Endothelial cell of umbilical vein (primary cell): ENCODE results near the gene ANKRD34A. TPM values are rescaled to one million over a fixed set of nuclear protein-coding genes. Genes with fewer than 3 reads are reported as not detected.

Experiments used
- BruUV-seq: library from RNA; stranded (reverse); fragments of 400-500 nt; replicated peaks from 2 replicates; lab custom pipeline; 2021; lab: Mats Ljungman, UMichigan
- CTCF ChIA-PET: fragments of 300-600, 350-600 bp; sonication (Branson Sonifier 250); formaldehyde crosslinking; loops from one replicate; lab custom pipeline; 2021; ENCODE audit warnings: antibody characterized with exemption, inconsistent platforms; lab: Charles Lee
- POLR2A ChIA-PET: fragments of 300-600, 350-600 bp; sonication (Branson Sonifier 250); formaldehyde crosslinking; loops from one replicate; lab custom pipeline; 2021; ENCODE audit warnings: antibody characterized with exemption, inconsistent platforms; lab: Charles Lee
- DNase-seq: peaks from one replicate; pipeline ENCODE4 v3.0.0-alpha.2; 2011; ENCODE audit warnings: low read depth, low spot score
- FAIRE-seq: peaks from 2 replicates; lab custom pipeline; 2011; peaks lifted over from hg19 to GRCh38; lab: Jason Lieb, UNC
- H2AFZ ChIP-seq: 2 replicates; pipeline ENCODE4 v1.6.0; 2012; ENCODE audit warnings: low read depth, low read length, control low read depth, inconsistent platforms
- H3K27ac ChIP-seq: 2 replicates; pipeline ENCODE4 v1.5.1; 2011; ENCODE audit warnings: low read depth, mild to moderate bottlenecking, control low read depth, low read length, moderate library complexity; ENCODE audit not compliant: insufficient read depth
- H3K27me3 ChIP-seq, 2 experiments: 2 replicates each; pipeline versions ENCODE4 v1.6.0 to v1.6.1; 2011; ENCODE audit warnings: low read length in 2 of 2, mixed read lengths in 1 of 2; ENCODE audit not compliant: control insufficient read depth in 2 of 2, insufficient read depth in 2 of 2
- H3K36me3 ChIP-seq, 2 experiments: 2 replicates in 1 of 2; 3 replicates in 1 of 2; pipeline ENCODE4 v1.5.1; 2011; ENCODE audit warnings: low read length in 2 of 2, mild to moderate bottlenecking in 1 of 2, moderate library complexity in 1 of 2; ENCODE audit not compliant: control insufficient read depth in 2 of 2, insufficient read depth in 2 of 2; ENCODE audit errors: extremely low read depth in 1 of 2
- H3K4me1 ChIP-seq: 3 replicates; pipeline ENCODE4 v1.5.1; 2011; ENCODE audit warnings: mild to moderate bottlenecking, low read length; ENCODE audit not compliant: control insufficient read depth, insufficient read depth; ENCODE audit errors: extremely low read depth
- H3K4me2 ChIP-seq: 2 replicates; pipeline ENCODE4 v1.6.1; 2011; ENCODE audit warnings: low read length, control low read depth, mixed read lengths; ENCODE audit not compliant: insufficient read depth
- H3K4me3 ChIP-seq, 3 experiments: fragments of 200-600 bp in 1 of 3; sonication (generic), shearing (Covaris generic) in 1 of 3; replicated peaks in 1 of 3; 2 replicates each; pipeline ENCODE4 v1.5.1; 2011 to 2016; ENCODE audit warnings: control low read depth in 3 of 3, low read length in 3 of 3, mild to moderate bottlenecking in 2 of 3, inconsistent platforms in 1 of 3, low read depth in 1 of 3, moderate library complexity in 1 of 3; ENCODE audit not compliant: insufficient read depth in 1 of 3
- H3K79me2 ChIP-seq: 2 replicates; pipeline ENCODE4 v1.6.0; 2012; ENCODE audit warnings: low read length, inconsistent platforms; ENCODE audit not compliant: control insufficient read depth, insufficient read depth
- H3K9ac ChIP-seq: replicated peaks from 2 replicates; pipeline ENCODE3; 2011; ENCODE audit warnings: low read length, control low read depth; ENCODE audit not compliant: insufficient read depth; ENCODE audit errors: extremely low read depth
- H3K9me1 ChIP-seq: replicated peaks from 3 replicates; pipeline ENCODE4 v1.6.0; 2011; ENCODE audit warnings: mild to moderate bottlenecking, low read length; ENCODE audit not compliant: control insufficient read depth, insufficient read depth; ENCODE audit errors: extremely low read depth
- H3K9me3 ChIP-seq: replicated peaks from 2 replicates; pipeline ENCODE4 v1.5.1; 2012; ENCODE audit warnings: low read length, inconsistent platforms; ENCODE audit not compliant: control insufficient read depth, insufficient read depth
- H4K20me1 ChIP-seq: replicated peaks from 2 replicates; pipeline ENCODE3; 2011; ENCODE audit warnings: mild to moderate bottlenecking, low read length; ENCODE audit not compliant: control insufficient read depth, insufficient read depth; ENCODE audit errors: extremely low read depth
- CTCF ChIP-seq, 2 donors: IDR thresholded peaks; 1 replicate in 1 of 2; 2 replicates in 1 of 2; pipeline ENCODE4 v1.5.1; 2011; ENCODE audit warnings: low read length in 2 of 2, mild to moderate bottlenecking in 2 of 2, moderate library complexity in 2 of 2, control low read depth in 1 of 2, inconsistent platforms in 1 of 2, low read depth in 1 of 2; ENCODE audit not compliant: insufficient read depth in 1 of 2; ENCODE audit errors: extremely low read depth in 1 of 2
- EZH2 ChIP-seq: IDR thresholded peaks from 2 replicates; pipeline ENCODE4 v1.6.1; 2012; ENCODE audit warnings: borderline replicate concordance, low read depth, mild to moderate bottlenecking, moderate library complexity, low read length, inconsistent platforms; ENCODE audit not compliant: severe bottlenecking
- FOS ChIP-seq: IDR thresholded peaks from 2 replicates; pipeline ENCODE4 v1.6.1; 2011; ENCODE audit warnings: mild to moderate bottlenecking, low read length, moderate library complexity, borderline replicate concordance; ENCODE audit not compliant: insufficient read depth
- GATA2 ChIP-seq: IDR thresholded peaks from 2 replicates; pipeline ENCODE4 v1.7.0; 2011; ENCODE audit warnings: low read depth, mild to moderate bottlenecking, moderate library complexity, mixed read lengths, low read length; ENCODE audit not compliant: insufficient read length, insufficient read depth
- JUN ChIP-seq: IDR thresholded peaks from 2 replicates; pipeline ENCODE4 v1.6.1; 2011; ENCODE audit warnings: borderline replicate concordance, low read depth; ENCODE audit not compliant: insufficient read length, insufficient read depth
- MAX ChIP-seq: IDR thresholded peaks from 2 replicates; pipeline ENCODE4 v1.6.1; 2011; ENCODE audit not compliant: insufficient read depth, insufficient read length
- MYC ChIP-seq: IDR thresholded peaks from one replicate; pipeline ENCODE4 v1.6.1; 2011; ENCODE audit warnings: mild to moderate bottlenecking, low read depth, low read length
- POLR2A ChIP-seq: IDR thresholded peaks from 2 replicates; pipeline ENCODE4 v1.6.1; 2012; ENCODE audit warnings: low read depth, mild to moderate bottlenecking, control low read depth, low read length
- POLR2AphosphoS5 ChIP-seq: IDR thresholded peaks from 2 replicates; pipeline ENCODE4 v1.6.1; 2012; ENCODE audit warnings: low read depth, mild to moderate bottlenecking, control low read depth, low read length, moderate library complexity; ENCODE audit not compliant: insufficient read depth
- dilution Hi-C: fragments of 300-500 bp; cut with MboI; formaldehyde crosslinking; loops from one replicate; pipeline ENCODE4 v1.15.0; 2019; ENCODE audit warnings: low sequenced_read_pairs; ENCODE audit not compliant: extremely low pct_ligation_motif_present
- intact Hi-C: fragments of 100-400 bp; cut with micrococcal nuclease; formaldehyde crosslinking; loops from one replicate; pipeline ENCODE4 v1.10.0; 2022
- polyA plus RNA-seq, 4 experiments: library from polyadenylated mRNA; depleted of rRNA in 3 of 4; stranded (reverse) in 3 of 4; unstranded in 1 of 4; fragments of >200 nt; gene quantifications; 2 replicates each; pipeline versions ENCODE4 v1.2.1 to v1.2.3, GENCODE V29; 2011 to 2012; ENCODE audit warnings: missing spikeins in 1 of 4
- total RNA-seq: library from RNA; stranded (reverse); gene quantifications from 2 replicates; pipeline ENCODE4 v1.2.3, GENCODE V29; 2021

Gene ANKRD34A
- total and polyA plus RNA-seq, 2 donors (not counting 3 experiments of a cell fraction or from before 2014, with no cell fraction given): 0.24 to 0.43 TPM

GRCh38 chr1:145937436-145937835, 26.9 kb downstream of the ANKRD34A start:
- Histone ChIP-seq H3K27me3 (no peaks in the 10 kb centered on the region), H3K4me1 (no peaks in the 10 kb centered on the region), H3K9ac (no peak overlapping the region), H3K4me3 (no peak overlapping the region), H3K4me2 (no peak overlapping the region), H3K79me2 (no peaks in the 10 kb centered on the region), H2AFZ (no peak overlapping the region), H3K36me3 (peaks cover 9 to 14% of the 10 kb centered on the region in 2 experiments), H3K9me3 (no peaks in the 10 kb centered on the region), H3K27ac (no peak overlapping the region), H4K20me1 (no peaks in the 10 kb centered on the region), H3K9me1 (no peaks in the 10 kb centered on the region)
- CTCF ChIA-PET: interaction anchor here (1.5 kb wide), 1 partner anchor 92 kb away, joined by 4 read pairs; the partner anchor contains the start of gene NUDT17
- POLR2A ChIA-PET: interaction anchor here (1.0 to 1.8 kb wide), 2 partner anchors 10 to 18 kb away, joined by 3 to 5 read pairs; partner anchors contain the start of gene RBM8A
- FAIRE-seq: no peak
- intact Hi-C loops (no loop called here), dilution Hi-C loops (no loop called here)
- BruUV-seq: no TSS peak
- TF ChIP-seq GATA2 (no peak), JUN (no peak), FOS (no peak), MYC (no peak), POLR2A (no peak), CTCF (IDR thresholded peaks at IDR 0.05; ENCODE audit: extremely low read depth in 1 of 2, insufficient read depth in 1 of 2, low read depth in 1 of 2, low read length in 2 of 2) (no peak), MAX (no peak), POLR2AphosphoS5 (no peak), EZH2 (no peak)
- no peak for DNase-seq
